H9 (cell line): ENCODE results near the gene SYNGR1. TPM values are rescaled to one million over a fixed set of nuclear protein-coding genes. Genes with fewer than 3 reads are reported as not detected.
A peak's percentile ranks its signal among the peaks of the same experiment; 100 is the strongest.

Source experiments
- DNase-seq: peaks from one replicate; pipeline ENCODE4 v3.0.0-alpha.2; 2017
- H2AFZ ChIP-seq: one replicate; pipeline ENCODE4 v1.6.1; 2013; ENCODE audit warnings: mild to moderate bottlenecking, low read length, control low read depth, moderate library complexity
- H2AK5ac ChIP-seq: 2 replicates; pipeline ENCODE4 v1.6.1; 2013; ENCODE audit warnings: low read length, control low read depth, mixed read lengths; ENCODE audit not compliant: insufficient read length
- H2BK120ac ChIP-seq: one replicate; pipeline ENCODE4 v1.6.1; 2013; ENCODE audit warnings: low read depth, mild to moderate bottlenecking, low read length, control low read depth, inconsistent platforms; ENCODE audit not compliant: poor library complexity, severe bottlenecking
- H2BK12ac ChIP-seq: 2 replicates; pipeline ENCODE4 v1.6.1; 2013; ENCODE audit warnings: low read length, control low read depth, mixed read lengths, low read depth; ENCODE audit not compliant: insufficient read length
- H2BK15ac ChIP-seq: 2 replicates; pipeline ENCODE4 v1.6.1; 2013; ENCODE audit warnings: low read depth, low read length, control low read depth
- H2BK20ac ChIP-seq: one replicate; pipeline ENCODE4 v1.6.1; 2013; ENCODE audit warnings: low read depth, mild to moderate bottlenecking, low read length, control low read depth, inconsistent platforms; ENCODE audit not compliant: poor library complexity, severe bottlenecking
- H2BK5ac ChIP-seq: 2 replicates; pipeline ENCODE4 v1.6.1; 2013; ENCODE audit warnings: low read length, control low read depth, mixed read lengths; ENCODE audit not compliant: insufficient read length
- H3K14ac ChIP-seq: 2 replicates; pipeline ENCODE4 v1.6.1; 2013; ENCODE audit warnings: low read length, control low read depth; ENCODE audit not compliant: insufficient read depth
- H3K18ac ChIP-seq: 2 replicates; pipeline ENCODE4 v1.6.1; 2013; ENCODE audit warnings: low read depth, mild to moderate bottlenecking, mixed read lengths, low read length, control low read depth; ENCODE audit not compliant: insufficient read length
- H3K23ac ChIP-seq: 2 replicates; pipeline ENCODE4 v1.6.1; 2013; ENCODE audit warnings: low read length, control low read depth, mixed read lengths, low read depth; ENCODE audit not compliant: insufficient read length
- H3K23me2 ChIP-seq: 2 replicates; pipeline ENCODE4 v1.6.1; 2013; ENCODE audit warnings: low read depth, mild to moderate bottlenecking, mixed read lengths, low read length, control low read depth; ENCODE audit not compliant: insufficient read length, poor library complexity, severe bottlenecking
- H3K27ac ChIP-seq: 2 replicates; pipeline ENCODE4 v1.5.1; 2013; ENCODE audit warnings: low read length, control low read depth, mixed read lengths, low read depth; ENCODE audit not compliant: insufficient read length
- H3K27me3 ChIP-seq: 2 replicates; pipeline ENCODE4 v1.6.1; 2013; ENCODE audit warnings: low read length, control low read depth, inconsistent platforms; ENCODE audit not compliant: insufficient read depth
- H3K4ac ChIP-seq: 2 replicates; pipeline ENCODE4 v1.6.1; 2013; ENCODE audit warnings: low read depth, mild to moderate bottlenecking, control low read depth, inconsistent platforms, low read length, moderate library complexity
- H3K4me1 ChIP-seq: 2 replicates; pipeline ENCODE4 v1.6.1; 2013; ENCODE audit warnings: low read length, control low read depth, inconsistent platforms; ENCODE audit not compliant: insufficient read depth
- H3K4me2 ChIP-seq: 2 replicates; pipeline ENCODE4 v1.6.1; 2013; ENCODE audit warnings: low read length, control low read depth, mixed read lengths; ENCODE audit not compliant: insufficient read length, insufficient read depth
- H3K56ac ChIP-seq: 2 replicates; pipeline ENCODE4 v1.6.1; 2013; ENCODE audit warnings: low read depth, mild to moderate bottlenecking, mixed read lengths, low read length, control low read depth; ENCODE audit not compliant: insufficient read length
- H3K79me1 ChIP-seq: 2 replicates; pipeline ENCODE4 v1.6.1; 2013; ENCODE audit warnings: low read depth, mild to moderate bottlenecking, moderate library complexity, low read length, control low read depth, inconsistent platforms; ENCODE audit not compliant: insufficient read depth, poor library complexity, severe bottlenecking
- H3K79me2 ChIP-seq: 2 replicates; pipeline ENCODE4 v1.6.1; 2013; ENCODE audit warnings: low read length, control low read depth, inconsistent platforms; ENCODE audit not compliant: insufficient read depth
- H3K9ac ChIP-seq: 2 replicates; pipeline ENCODE4 v1.6.1; 2013; ENCODE audit warnings: low read length, control low read depth, mixed read lengths; ENCODE audit not compliant: insufficient read length; ENCODE audit errors: extremely low read depth
- H3K9me3 ChIP-seq: one replicate; pipeline ENCODE4 v1.6.1; 2013; ENCODE audit warnings: low read depth, low read length, inconsistent platforms; ENCODE audit not compliant: control insufficient read depth
- H3T11ph ChIP-seq: one replicate; pipeline ENCODE4 v1.6.1; 2013; ENCODE audit warnings: mild to moderate bottlenecking, low read length, control low read depth, inconsistent platforms
- H4K20me1 ChIP-seq: one replicate; pipeline ENCODE4 v1.6.1; 2013; ENCODE audit not compliant: control insufficient read depth, insufficient read length, insufficient read depth
- H4K5ac ChIP-seq: 2 replicates; pipeline ENCODE4 v1.6.1; 2013; ENCODE audit warnings: low read depth, mild to moderate bottlenecking, mixed read lengths, low read length, control low read depth; ENCODE audit not compliant: insufficient read length
- H4K8ac ChIP-seq: replicated peaks from 2 replicates; pipeline ENCODE4 v1.6.1; 2013; ENCODE audit warnings: low read length, control low read depth, mixed read lengths, low read depth; ENCODE audit not compliant: insufficient read length
- H4K91ac ChIP-seq: 2 replicates; pipeline ENCODE4 v1.6.1; 2013; ENCODE audit warnings: low read depth, mild to moderate bottlenecking, moderate library complexity, mixed read lengths, low read length, control low read depth; ENCODE audit not compliant: insufficient read length
- H3K27ac Mint-ChIP-seq, 3 experiments: 2 replicates in 2 of 3; 3 replicates in 1 of 3; pipeline ENCODE4 v1.8.0; 2020 to 2021; ENCODE audit warnings: mixed read lengths in 3 of 3, mild to moderate bottlenecking in 1 of 3, moderate library complexity in 1 of 3
- H3K27me3 Mint-ChIP-seq: 2 replicates; pipeline ENCODE4 v1.8.0; 2021; ENCODE audit warnings: low read depth, mild to moderate bottlenecking, moderate library complexity, mixed read lengths
- H3K36me3 Mint-ChIP-seq, 3 experiments: 2 replicates in 2 of 3; 3 replicates in 1 of 3; pipeline ENCODE4 v1.8.0; 2020 to 2021; ENCODE audit warnings: low read depth in 3 of 3, mixed read lengths in 3 of 3; ENCODE audit not compliant: insufficient read depth in 1 of 3
- H3K4me1 Mint-ChIP-seq, 2 experiments: 2 replicates each; pipeline ENCODE4 v1.8.0; 2020; ENCODE audit warnings: mixed read lengths in 2 of 2
- H3K4me3 Mint-ChIP-seq, 2 experiments: 2 replicates in 1 of 2; 3 replicates in 1 of 2; pipeline ENCODE4 v1.8.0; 2020 to 2021; ENCODE audit warnings: mild to moderate bottlenecking in 2 of 2, mixed read lengths in 2 of 2, moderate library complexity in 1 of 2
- H3K9me3 Mint-ChIP-seq, 2 experiments: 2 replicates in 1 of 2; 3 replicates in 1 of 2; pipeline ENCODE4 v1.8.0; 2020; ENCODE audit warnings: mild to moderate bottlenecking in 2 of 2, mixed read lengths in 2 of 2, moderate library complexity in 1 of 2
- WGBS: extraction: QIAGEN DNeasy Blood & Tissue Kit; methylation state at CpG from one replicate; pipeline ENCODE4 v1.1.7; 2013; ENCODE audit warnings: missing lambda C conversion rate, low lambda C conversion rate, mixed read lengths; ENCODE audit not compliant: insufficient read length; ENCODE audit errors: extremely low coverage; 5-methylcytosine and 5-hydroxymethylcytosine counted together
- total RNA-seq: library from RNA; stranded (reverse); gene quantifications from 2 replicates; pipeline ENCODE4 v1.2.1, GENCODE V29; 2021
- TF ChIP-seq, protein P1 (sequence below): fragments of 200-600 bp; sonication (generic); conservative IDR thresholded peaks from 3 replicates; pipeline ENCODE4 v1.8.0; 2021; ENCODE audit warnings: antibody characterized with exemption, mild to moderate bottlenecking

SYNGR1 gene
- total RNA-seq, 1 experiment from 2014 or later: 13.2 TPM

DNA sequence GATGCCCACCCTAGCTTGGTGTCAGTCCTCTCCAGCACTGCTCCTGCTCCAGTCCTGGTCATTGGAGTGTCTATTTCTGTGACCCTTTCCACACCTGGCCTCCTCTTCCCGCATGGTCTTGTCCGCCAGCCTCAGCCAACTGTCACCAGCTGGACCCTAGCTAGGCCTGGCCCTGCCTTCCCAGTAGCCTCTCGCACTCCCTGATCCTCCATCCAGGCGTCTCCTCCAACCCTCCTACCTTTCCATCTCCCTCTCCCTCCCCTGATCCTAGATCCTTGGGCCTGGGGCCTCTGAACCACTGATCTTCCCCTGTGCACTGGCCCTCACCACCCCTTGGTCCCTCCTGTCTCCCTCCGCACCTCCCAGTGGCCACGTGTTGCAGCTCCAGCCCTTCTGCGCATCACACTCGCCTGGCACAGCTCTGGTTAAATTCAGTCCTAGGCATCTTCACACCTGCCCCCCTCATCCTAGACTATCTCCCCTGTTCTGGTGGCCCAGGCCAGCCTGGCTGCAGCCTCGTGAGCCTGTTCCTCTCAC lies 9.9 kb downstream of the SYNGR1 start:
- H2BK12ac ChIP-seq: no peak overlapping the region
- no peak overlapping the region for H2AFZ ChIP-seq
- H3K4ac ChIP-seq: no peak overlapping the region
- H3K4me1 ChIP-seq: peaks cover 6% of the 10 kb centered on the region; the same call in 1 of the 2 replicates
- no peaks in the 10 kb centered on the region for H3K9me3 ChIP-seq
- no peak overlapping the region for H2AK5ac ChIP-seq
- no peak overlapping the region for H4K91ac ChIP-seq
- H3T11ph ChIP-seq: no peak overlapping the region
- H3K79me2 ChIP-seq: no peaks in the 10 kb centered on the region
- no peak overlapping the region for H3K56ac ChIP-seq
- H3K14ac ChIP-seq: no peak overlapping the region
- H4K20me1 ChIP-seq: peaks cover 2% of the 10 kb centered on the region
- no peaks in the 10 kb centered on the region for H3K27me3 ChIP-seq
- H3K23ac ChIP-seq: no peak overlapping the region
- no peak overlapping the region for H3K4me2 ChIP-seq
- DNase-seq: peak; percentile 28
- H4K8ac ChIP-seq: no peak overlapping the region
- peaks cover 36 to 58% of the 10 kb centered on the region in 2 experiments for H3K4me1 Mint-ChIP-seq
- peak overlapping the region in 2 of 3 experiments; percentile 8 to 68; a peak in 4 of 7 replicates for H3K27ac Mint-ChIP-seq
- H2BK15ac ChIP-seq: no peak overlapping the region
- H2BK120ac ChIP-seq: no peak overlapping the region
- H2BK5ac ChIP-seq: no peak overlapping the region
- WGBS: no CpG with 5 or more reads among the region's 9 CpGs
- peaks cover 7 to 22% (median 10%) of the 10 kb centered on the region in 3 experiments; a peak in 6 of 7 replicates for H3K36me3 Mint-ChIP-seq
- no peak overlapping the region for H4K5ac ChIP-seq
- no peak overlapping the region for H3K27ac ChIP-seq
- no peak overlapping the region for H2BK20ac ChIP-seq
- H3K9me3 Mint-ChIP-seq: no peaks in the 10 kb centered on the region
- TF ChIP-seq, protein P1, sequence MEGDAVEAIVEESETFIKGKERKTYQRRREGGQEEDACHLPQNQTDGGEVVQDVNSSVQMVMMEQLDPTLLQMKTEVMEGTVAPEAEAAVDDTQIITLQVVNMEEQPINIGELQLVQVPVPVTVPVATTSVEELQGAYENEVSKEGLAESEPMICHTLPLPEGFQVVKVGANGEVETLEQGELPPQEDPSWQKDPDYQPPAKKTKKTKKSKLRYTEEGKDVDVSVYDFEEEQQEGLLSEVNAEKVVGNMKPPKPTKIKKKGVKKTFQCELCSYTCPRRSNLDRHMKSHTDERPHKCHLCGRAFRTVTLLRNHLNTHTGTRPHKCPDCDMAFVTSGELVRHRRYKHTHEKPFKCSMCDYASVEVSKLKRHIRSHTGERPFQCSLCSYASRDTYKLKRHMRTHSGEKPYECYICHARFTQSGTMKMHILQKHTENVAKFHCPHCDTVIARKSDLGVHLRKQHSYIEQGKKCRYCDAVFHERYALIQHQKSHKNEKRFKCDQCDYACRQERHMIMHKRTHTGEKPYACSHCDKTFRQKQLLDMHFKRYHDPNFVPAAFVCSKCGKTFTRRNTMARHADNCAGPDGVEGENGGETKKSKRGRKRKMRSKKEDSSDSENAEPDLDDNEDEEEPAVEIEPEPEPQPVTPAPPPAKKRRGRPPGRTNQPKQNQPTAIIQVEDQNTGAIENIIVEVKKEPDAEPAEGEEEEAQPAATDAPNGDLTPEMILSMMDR: no peak
- no peaks in the 10 kb centered on the region; the same call in none of the 2 replicates for H3K27me3 Mint-ChIP-seq
- no peaks in the 10 kb centered on the region for H3K79me1 ChIP-seq
- no peak overlapping the region for H3K9ac ChIP-seq
- no peak overlapping the region for H3K18ac ChIP-seq
- no peak overlapping the region for H3K4me3 Mint-ChIP-seq
- peaks cover 4% of the 10 kb centered on the region for H3K23me2 ChIP-seq
